ENCODE results near the gene HCAR3. TPM values are rescaled to one million over a fixed set of nuclear protein-coding genes. Genes with fewer than 3 reads are reported as not detected.
A peak's percentile ranks its signal among the peaks of the same experiment; 100 is the strongest.
"Not testable (repeated sequence)": the region's sequence is repeated elsewhere in the genome, so short reads cannot be mapped to it uniquely, and the experiment has no call there.

Gene HCAR3
- total RNA-seq, 1 donor from 2014 or later, result 9.6 TPM

GRCh38 chr12:122721057-122721545, 4.5 kb upstream of the HCAR3 start:
- ATAC-seq, result peak; percentile 83

- ATAC-seq, result not testable (repeated sequence)
Measured at GRCh38 chr12:122715211-122715610, 1.4 kb downstream of the HCAR3 start.

GRCh38 chr12:122713491-122714188, 3.0 kb downstream of the HCAR3 start:
- ATAC-seq, result peak; percentile 73

GRCh38 chr12:122711266-122711665, 5.3 kb downstream of the HCAR3 start:
- ATAC-seq, result not testable (repeated sequence)

GRCh38 chr12:122710341-122710740, 6.3 kb downstream of the HCAR3 start:
- ATAC-seq, result not testable (repeated sequence)

GRCh38 chr12:122709287-122709686, 7.3 kb downstream of the HCAR3 start:
- ATAC-seq, result peak; percentile 72

GRCh38 chr12:122703841-122704240, 12.8 kb downstream of the HCAR3 start:
- ATAC-seq, result not testable (repeated sequence)

- peak; percentile 84 for ATAC-seq
Measured at GRCh38 chr12:122702890-122703611, 13.6 kb downstream of the HCAR3 start, which contains the start of gene HCAR2. Gene HCAR2 (minus strand): TSS chr12:122703357. CDS start chr12:122703283, 74 bp downstream.

GRCh38 chr12:122701481-122701880, 15.1 kb downstream of the HCAR3 start:
- ATAC-seq, result not testable (repeated sequence)

- ATAC-seq, result peak; percentile 72
Measured at GRCh38 chr12:122700038-122700710, 16.4 kb downstream of the HCAR3 start.

GRCh38 chr12:122696922-122697321, 19.7 kb downstream of the HCAR3 start:
- not testable (repeated sequence) for ATAC-seq

GRCh38 chr12:122691566-122691965, 25.0 kb downstream of the HCAR3 start:
- ATAC-seq, result no peak

- ATAC-seq, result no peak
Measured at GRCh38 chr12:122688291-122688690, 28.3 kb downstream of the HCAR3 start.

GRCh38 chr12:122687086-122687485, 29.5 kb downstream of the HCAR3 start:
- ATAC-seq, result peak; percentile 70

- no peak for ATAC-seq
Measured at GRCh38 chr12:122686538-122686937, 30.1 kb downstream of the HCAR3 start.

GRCh38 chr12:122684297-122684813, 32.3 kb downstream of the HCAR3 start:
- no peak for ATAC-seq

GRCh38 chr12:122681814-122682213, 34.8 kb downstream of the HCAR3 start:
- ATAC-seq, result peak; percentile 39

GRCh38 chr12:122680989-122681388, 35.6 kb downstream of the HCAR3 start:
- ATAC-seq, result not testable (repeated sequence)

- not testable (repeated sequence) for ATAC-seq
Measured at GRCh38 chr12:122676781-122677180, 39.8 kb downstream of the HCAR3 start.

GRCh38 chr12:122676015-122676414, 40.6 kb downstream of the HCAR3 start:
- not testable (repeated sequence) for ATAC-seq

- no peak for ATAC-seq
Measured at GRCh38 chr12:122672515-122672914, 44.1 kb downstream of the HCAR3 start.

GRCh38 chr12:122669397-122670070, 47.1 kb downstream of the HCAR3 start:
- no peak for ATAC-seq

Data from esophagus mucosa (tissue), 1 donor.